Loucy (cell line): ENCODE data around the gene E2F1.

Experiments
- H2AFZ ChIP-seq: fragments of 200-600 bp; sonication (generic); 2 replicates; pipeline ENCODE4 v1.6.0; 2016; ENCODE audit warnings: antibody characterized with exemption, mild to moderate bottlenecking, low read length, moderate library complexity
- H3F3A ChIP-seq: fragments of 200-600 bp; 2 replicates; pipeline ENCODE4 v1.6.0; 2016; ENCODE audit warnings: antibody characterized with exemption, low read depth, mild to moderate bottlenecking
- H3K27me3 ChIP-seq: fragments of 200-600 bp; sonication (generic); 2 replicates; pipeline ENCODE4 v1.6.1; 2014; ENCODE audit warnings: low read length, mild to moderate bottlenecking; ENCODE audit not compliant: insufficient read depth, poor library complexity, severe bottlenecking
- H3K36me3 ChIP-seq: fragments of 200-600 bp; sonication (generic); 2 replicates; pipeline ENCODE4 v1.6.1; 2016; ENCODE audit warnings: low read length; ENCODE audit not compliant: insufficient read depth
- H3K4me1 ChIP-seq: fragments of 200-600 bp; sonication (generic); 2 replicates; pipeline ENCODE4 v1.5.1; 2014; ENCODE audit warnings: low read length, mild to moderate bottlenecking; ENCODE audit not compliant: insufficient read depth, poor library complexity, severe bottlenecking
- H3K4me2 ChIP-seq: fragments of 200-600 bp; sonication (generic); 2 replicates; pipeline ENCODE4 v1.6.0; 2014; ENCODE audit warnings: antibody characterized with exemption, low read length, low read depth, mild to moderate bottlenecking; ENCODE audit not compliant: poor library complexity, severe bottlenecking
- H3K4me3 ChIP-seq: fragments of 200-600 bp; sonication (generic); 2 replicates; pipeline ENCODE4 v1.5.1; 2014; ENCODE audit warnings: low read length, mild to moderate bottlenecking, mixed read lengths; ENCODE audit not compliant: poor library complexity, severe bottlenecking
- H3K79me2 ChIP-seq: fragments of 200-600 bp; sonication (generic); 2 replicates; pipeline ENCODE4 v1.6.1; 2014; ENCODE audit warnings: low read length; ENCODE audit not compliant: insufficient read depth
- H3K9ac ChIP-seq: fragments of 200-600 bp; sonication (generic); 2 replicates; pipeline ENCODE4 v1.6.0; 2014; ENCODE audit warnings: mild to moderate bottlenecking, low read depth, low read length, moderate library complexity; ENCODE audit not compliant: poor library complexity, severe bottlenecking
- H3K9me2 ChIP-seq: fragments of 200-600 bp; sonication (generic); replicated peaks from 2 replicates; pipeline ENCODE4 v1.6.1; 2016; ENCODE audit warnings: low read depth, low read length, mixed read lengths
- H3K9me3 ChIP-seq: fragments of 200-600 bp; sonication (generic); 2 replicates; pipeline ENCODE4 v1.6.1; 2014; ENCODE audit warnings: mild to moderate bottlenecking, antibody characterized with exemption, low read length, low read depth; ENCODE audit not compliant: insufficient read depth
- H4K20me1 ChIP-seq: fragments of 200-600 bp; sonication (generic); 2 replicates; pipeline ENCODE4 v1.6.0; 2014; ENCODE audit warnings: antibody characterized with exemption, low read length, mild to moderate bottlenecking; ENCODE audit not compliant: insufficient read depth, poor library complexity, severe bottlenecking
- CTCF ChIP-seq: fragments of 200-600 bp; sonication (generic); conservative IDR thresholded peaks from 2 replicates; pipeline ENCODE4 v1.5.1; 2014; ENCODE audit warnings: mild to moderate bottlenecking, antibody characterized with exemption, low read length
- EZH2phosphoT487 ChIP-seq: fragments of 200-600 bp; IDR thresholded peaks from 2 replicates; pipeline ENCODE4 v1.6.1; 2018; ENCODE audit warnings: antibody characterized with exemption, mild to moderate bottlenecking, moderate library complexity, borderline replicate concordance

E2F1 gene

GRCh38 chr20:33627577-33628216 is 58.5 kb downstream of the E2F1 start:
- TF ChIP-seq EZH2phosphoT487 (no peak), CTCF (no peak)
- Histone ChIP-seq H3K36me3 (peaks cover 67% of the 10 kb centered on the region; the same call in 1 of the 2 replicates), H3K79me2 (no peaks in the 10 kb centered on the region), H3K9me3 (no peaks in the 10 kb centered on the region), H4K20me1 (no peaks in the 10 kb centered on the region), H3K9ac (no peak overlapping the region), H2AFZ (no peak overlapping the region), H3K27me3 (no peaks in the 10 kb centered on the region), H3K4me1 (no peaks in the 10 kb centered on the region), H3F3A (no peaks in the 10 kb centered on the region), H3K4me2 (no peak overlapping the region), H3K9me2 (no peaks in the 10 kb centered on the region), H3K4me3 (no peak overlapping the region)

DNA sequence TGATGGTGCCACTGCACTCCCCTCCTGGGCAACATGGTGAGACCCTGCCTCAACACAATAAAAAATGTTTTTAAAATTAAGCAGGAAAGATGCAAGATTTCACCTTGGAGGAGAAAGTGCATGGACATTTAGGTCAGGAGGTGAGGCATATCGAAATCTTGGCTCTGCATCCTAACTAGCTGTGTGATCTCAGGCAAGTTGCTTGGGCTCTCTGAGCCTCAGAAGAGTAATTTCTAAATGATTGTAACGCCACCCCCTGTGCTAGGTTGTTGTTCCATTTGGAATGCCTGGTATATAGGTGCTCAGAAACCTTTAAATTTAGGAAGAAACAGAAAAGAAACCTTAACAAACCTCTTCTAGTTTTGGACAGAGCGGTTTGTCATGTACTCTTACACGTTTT is 60.0 kb downstream of the E2F1 start:
- H3K4me1 ChIP-seq = no peaks in the 10 kb centered on the region
- H2AFZ ChIP-seq = no peak overlapping the region
- peaks cover 67% of the 10 kb centered on the region; the same call in 1 of the 2 replicates for H3K36me3 ChIP-seq
- H3K4me3 ChIP-seq = no peak overlapping the region
- no peaks in the 10 kb centered on the region for H3F3A ChIP-seq
- no peaks in the 10 kb centered on the region for H3K9me3 ChIP-seq
- no peak for TF ChIP-seq CTCF
- no peak for TF ChIP-seq EZH2phosphoT487
- H4K20me1 ChIP-seq = no peaks in the 10 kb centered on the region
- H3K9me2 ChIP-seq = no peaks in the 10 kb centered on the region
- no peak overlapping the region for H3K4me2 ChIP-seq
- no peak overlapping the region for H3K9ac ChIP-seq
- H3K27me3 ChIP-seq = no peaks in the 10 kb centered on the region
- no peaks in the 10 kb centered on the region for H3K79me2 ChIP-seq
